Measurements from ENCODE around the gene RASGEF1B. TPM values are rescaled to one million over a fixed set of nuclear protein-coding genes. Genes with fewer than 3 reads are reported as not detected.

Gene RASGEF1B
- 1 to 10 TPM; 6.3 to 8.5 TPM for total RNA-seq

GRCh38 chr4:81471588-81472280 lies at the start of gene RASGEF1B:
Gene RASGEF1B, minus strand, starts transcription at chr4:81471907. Its CDS starts 12,399 bp downstream, at chr4:81459508.
- Histone ChIP-seq H3K36me3 (no peaks in the 10 kb centered on the region), H3K4me3 (peak within 1 kb of the TSS; percentile 70 to 77)
- TF ChIP-seq CTCF (IDR thresholded peaks at IDR 0.05), result no peak

DNA sequence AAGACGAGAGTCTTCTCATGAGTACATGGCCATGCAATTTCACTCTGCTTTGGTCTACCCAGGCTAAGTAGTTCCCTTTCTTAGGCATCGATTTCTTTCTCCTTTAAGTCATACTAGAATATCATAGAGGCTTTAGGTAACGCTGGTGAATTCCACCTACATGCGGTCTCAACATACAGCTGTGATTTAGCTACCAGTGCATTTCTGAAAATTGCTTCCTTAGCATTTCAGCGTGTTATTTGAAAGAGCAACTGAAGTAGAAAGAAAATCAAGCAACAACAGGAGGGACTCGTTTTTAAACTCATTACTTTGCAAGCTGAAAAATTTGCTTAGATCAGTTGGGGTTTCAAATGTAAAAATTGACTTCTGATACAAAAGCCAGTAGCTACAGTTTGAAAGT lies 48.1 kb upstream of the RASGEF1B start:
- H3K27me3 ChIP-seq, result no peaks in the 10 kb centered on the region

More at GRCh38 chr4:81471588-81472280, at the start of gene RASGEF1B:
- H3K4me1 ChIP-seq, result peaks cover 0 to 26% of the 10 kb centered on the region in 2 donors
- H3K9me3 ChIP-seq, result no peaks in the 10 kb centered on the region
- no peaks in the 10 kb centered on the region for H3K27me3 ChIP-seq
- peak within 1 kb of the TSS; percentile 93 to 95 for H3K27ac ChIP-seq
- peak; percentile 91 for DNase-seq (ENCODE audit: low spot score)

GRCh38 chr4:81519427-81519773 lies 47.7 kb upstream of the RASGEF1B start:
- DNase-seq (ENCODE audit: low spot score), result no peak
- H3K9me3 ChIP-seq, result no peaks in the 10 kb centered on the region
- no peak overlapping the region for H3K4me3 ChIP-seq
- H3K4me1 ChIP-seq, result no peaks in the 10 kb centered on the region
- no peak overlapping the region for H3K27ac ChIP-seq
- no peaks in the 10 kb centered on the region for H3K36me3 ChIP-seq
- TF ChIP-seq CTCF (IDR thresholded peaks at IDR 0.05), result no peak
- H3K27me3 ChIP-seq, result no peaks in the 10 kb centered on the region

More for the DNA sequence above, 48.1 kb upstream of the RASGEF1B start:
- H3K27ac ChIP-seq, result no peak overlapping the region
- no peaks in the 10 kb centered on the region for H3K36me3 ChIP-seq
- H3K4me3 ChIP-seq, result no peak overlapping the region
- no peak for DNase-seq (ENCODE audit: low spot score)
- H3K9me3 ChIP-seq, result no peaks in the 10 kb centered on the region
- no peak for TF ChIP-seq CTCF (IDR thresholded peaks at IDR 0.05)
- no peaks in the 10 kb centered on the region for H3K4me1 ChIP-seq

- Histone ChIP-seq H3K36me3 (no peaks in the 10 kb centered on the region), H3K9me3 (no peaks in the 10 kb centered on the region), H3K4me1 (no peaks in the 10 kb centered on the region), H3K4me3 (no peak overlapping the region), H3K27ac (no peak overlapping the region), H3K27me3 (no peaks in the 10 kb centered on the region)
- no peak for DNase-seq (ENCODE audit: low spot score)
- TF ChIP-seq CTCF (IDR thresholded peaks at IDR 0.05), result no peak
Measured at GRCh38 chr4:81518762-81519426, 47.2 kb upstream of the RASGEF1B start.

GRCh38 chr4:81516241-81516640 lies 44.5 kb upstream of the RASGEF1B start:
- no peaks in the 10 kb centered on the region for H3K27me3 ChIP-seq
- H3K4me1 ChIP-seq, result no peaks in the 10 kb centered on the region
- H3K36me3 ChIP-seq, result no peaks in the 10 kb centered on the region
- H3K4me3 ChIP-seq, result no peak overlapping the region
- no peak for TF ChIP-seq CTCF (IDR thresholded peaks at IDR 0.05)
- no peak overlapping the region for H3K27ac ChIP-seq
- H3K9me3 ChIP-seq, result no peaks in the 10 kb centered on the region
- DNase-seq (ENCODE audit: low spot score), result no peak
